GM12864 (cell line): ENCODE measurements around the gene CYP3A4.

Experiments used
- DNase-seq: peaks from one replicate; pipeline ENCODE4 v3.0.0-alpha.2; 2011; ENCODE audit warnings: low read depth
- H3K4me3 ChIP-seq: 2 replicates; pipeline ENCODE4 v1.5.1; 2011; ENCODE audit warnings: mild to moderate bottlenecking, low read depth, low read length, control low read depth
- CTCF ChIP-seq: IDR thresholded peaks from 2 replicates; pipeline ENCODE4 v1.5.1; 2011; ENCODE audit warnings: low read depth, mild to moderate bottlenecking, moderate library complexity, low read length, control low read depth, inconsistent platforms; ENCODE audit errors: missing control alignments

CYP3A4 gene

GRCh38 chr7:99784007-99784406, at the start of gene CYP3A4:
TSS of gene CYP3A4 (minus strand) at chr7:99784184. CDS start at chr7:99784081, 103 bp downstream.
- TF ChIP-seq CTCF: no peak
- H3K4me3 ChIP-seq: no peak within 1 kb of the TSS
- no peak for DNase-seq

- no peak overlapping the region for H3K4me3 ChIP-seq
- no peak for DNase-seq
- TF ChIP-seq CTCF: no peak
These were observed 49.4 kb upstream of the CYP3A4 start for GRCh38 chr7:99833289-99833877.

- no peak for TF ChIP-seq CTCF
- no peak overlapping the region for H3K4me3 ChIP-seq
- no peak for DNase-seq
These were observed 47.6 kb upstream of the CYP3A4 start for GRCh38 chr7:99831595-99831994.

GRCh38 chr7:99829524-99830160, 45.7 kb upstream of the CYP3A4 start:
- DNase-seq: no peak
- no peak overlapping the region for H3K4me3 ChIP-seq
- no peak for TF ChIP-seq CTCF

- TF ChIP-seq CTCF: no peak
- no peak for DNase-seq
- H3K4me3 ChIP-seq: no peak overlapping the region
These were observed 44.8 kb upstream of the CYP3A4 start for GRCh38 chr7:99828811-99829210.

- H3K4me3 ChIP-seq: no peak overlapping the region
- no peak for TF ChIP-seq CTCF
- no peak for DNase-seq
These were observed 43.2 kb upstream of the CYP3A4 start for GRCh38 chr7:99827040-99827778.
